ENCODE results near the gene CNTN5.

Gene CNTN5

GRCh38 chr11:99513368-99513767, 492.6 kb downstream of the CNTN5 start:
- DNase-seq (ENCODE audit: low spot score) = no peak
- TF ChIP-seq, protein P1, sequence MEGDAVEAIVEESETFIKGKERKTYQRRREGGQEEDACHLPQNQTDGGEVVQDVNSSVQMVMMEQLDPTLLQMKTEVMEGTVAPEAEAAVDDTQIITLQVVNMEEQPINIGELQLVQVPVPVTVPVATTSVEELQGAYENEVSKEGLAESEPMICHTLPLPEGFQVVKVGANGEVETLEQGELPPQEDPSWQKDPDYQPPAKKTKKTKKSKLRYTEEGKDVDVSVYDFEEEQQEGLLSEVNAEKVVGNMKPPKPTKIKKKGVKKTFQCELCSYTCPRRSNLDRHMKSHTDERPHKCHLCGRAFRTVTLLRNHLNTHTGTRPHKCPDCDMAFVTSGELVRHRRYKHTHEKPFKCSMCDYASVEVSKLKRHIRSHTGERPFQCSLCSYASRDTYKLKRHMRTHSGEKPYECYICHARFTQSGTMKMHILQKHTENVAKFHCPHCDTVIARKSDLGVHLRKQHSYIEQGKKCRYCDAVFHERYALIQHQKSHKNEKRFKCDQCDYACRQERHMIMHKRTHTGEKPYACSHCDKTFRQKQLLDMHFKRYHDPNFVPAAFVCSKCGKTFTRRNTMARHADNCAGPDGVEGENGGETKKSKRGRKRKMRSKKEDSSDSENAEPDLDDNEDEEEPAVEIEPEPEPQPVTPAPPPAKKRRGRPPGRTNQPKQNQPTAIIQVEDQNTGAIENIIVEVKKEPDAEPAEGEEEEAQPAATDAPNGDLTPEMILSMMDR (IDR thresholded peaks at IDR 0.05; ENCODE audit: extremely low read depth, missing control alignments) = no peak

- DNase-seq (ENCODE audit: low spot score) = no peak
- TF ChIP-seq, protein P1 (IDR thresholded peaks at IDR 0.05; ENCODE audit: extremely low read depth, missing control alignments) = no peak
Observed at GRCh38 chr11:99519095-99519494, 498.3 kb downstream of the CNTN5 start.

DNA sequence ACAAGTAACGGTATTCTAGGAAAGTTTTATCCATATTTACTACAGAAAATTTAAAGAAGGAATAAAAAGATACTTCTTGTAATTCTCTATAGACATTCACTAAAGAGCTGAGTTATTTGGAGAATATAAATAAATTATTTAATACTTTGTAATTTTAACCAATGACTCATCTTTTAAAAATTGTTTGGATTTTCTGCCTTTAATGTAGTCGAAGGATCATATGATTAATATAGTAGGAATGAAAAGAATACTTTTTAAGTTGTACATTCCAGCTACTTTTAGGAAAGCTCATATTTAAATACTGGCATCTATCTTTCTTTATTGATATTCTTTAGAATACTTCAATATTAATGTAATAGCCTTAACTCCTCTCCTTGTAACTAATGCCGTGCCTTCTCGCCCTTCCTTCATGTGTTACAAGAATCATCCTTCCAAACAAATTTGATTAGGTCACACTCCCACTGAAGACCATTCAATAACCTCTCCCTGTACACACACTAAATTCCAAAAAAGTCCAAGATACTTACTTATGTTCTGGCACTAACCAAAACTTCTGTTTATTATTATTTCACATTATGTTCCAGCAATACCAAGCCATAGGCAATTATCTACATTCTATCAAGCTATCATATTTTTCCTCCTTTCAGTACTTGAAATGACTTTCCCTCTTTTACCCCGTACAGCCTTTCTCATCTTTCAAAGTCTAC, 501.9 kb downstream of the CNTN5 start:
- no peak for DNase-seq (ENCODE audit: low spot score)
- TF ChIP-seq, protein P1 (IDR thresholded peaks at IDR 0.05; ENCODE audit: extremely low read depth, missing control alignments) = no peak

GRCh38 chr11:99531468-99531867, 510.7 kb downstream of the CNTN5 start:
- DNase-seq (ENCODE audit: low spot score) = no peak
- TF ChIP-seq, protein P1 (IDR thresholded peaks at IDR 0.05; ENCODE audit: extremely low read depth, missing control alignments) = no peak

- TF ChIP-seq, protein P1 (IDR thresholded peaks at IDR 0.05; ENCODE audit: extremely low read depth, missing control alignments) = no peak
- no peak for DNase-seq (ENCODE audit: low spot score)
Observed at GRCh38 chr11:99534812-99535211, 514.1 kb downstream of the CNTN5 start.

DNA sequence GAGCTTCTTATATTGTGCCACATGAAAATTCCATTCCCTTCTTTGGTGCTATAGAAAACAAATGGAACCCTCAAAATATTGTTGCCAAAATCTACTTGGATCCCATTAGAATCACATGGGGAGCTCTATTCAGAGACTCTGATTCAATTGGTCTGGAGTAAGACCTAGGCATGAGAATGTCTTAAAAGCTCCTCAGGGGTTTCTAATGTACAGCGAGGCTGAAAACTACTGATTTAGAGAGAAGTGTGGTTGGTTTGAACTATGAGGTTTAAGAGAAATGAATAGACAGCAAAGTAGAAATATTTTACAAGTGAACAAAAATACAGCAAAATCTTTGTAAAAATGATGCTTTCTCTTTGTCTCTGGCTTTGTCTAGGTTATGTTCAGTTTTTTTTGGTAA, 514.7 kb downstream of the CNTN5 start:
- TF ChIP-seq, protein P1 (IDR thresholded peaks at IDR 0.05; ENCODE audit: extremely low read depth, missing control alignments) = no peak

DNA sequence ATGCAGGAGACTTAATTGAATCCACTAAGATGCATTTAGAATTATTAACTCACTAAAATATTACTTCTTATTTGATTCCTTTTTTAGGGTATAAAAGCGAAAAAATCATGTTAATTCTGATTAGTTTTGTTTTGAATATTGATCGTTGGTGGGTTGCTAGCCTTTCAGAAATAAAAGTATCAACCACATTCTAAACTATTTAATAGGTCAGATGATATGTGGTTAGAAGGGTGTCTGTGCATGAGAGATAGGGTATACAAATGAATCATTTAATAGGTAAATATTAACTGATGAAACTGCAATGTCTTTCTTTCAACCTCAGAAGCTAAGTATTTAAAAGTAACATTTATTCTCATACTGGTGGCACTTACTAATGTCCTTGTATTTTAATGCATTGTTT, 515.1 kb downstream of the CNTN5 start:
- TF ChIP-seq, protein P1 (IDR thresholded peaks at IDR 0.05; ENCODE audit: extremely low read depth, missing control alignments) = no peak
- DNase-seq (ENCODE audit: low spot score) = no peak

More for the DNA sequence above, 514.7 kb downstream of the CNTN5 start:
- DNase-seq (ENCODE audit: low spot score) = no peak
